Smooth muscle cell (in vitro differentiated cells): ENCODE measurements around the gene RABGAP1L. TPM values are rescaled to one million over a fixed set of nuclear protein-coding genes. Genes with fewer than 3 reads are reported as not detected.
A peak's percentile ranks its signal among the peaks of the same experiment; 100 is the strongest.

Source experiments
- DNase-seq: peaks from one replicate; lab custom pipeline; 2025; ENCODE audit not compliant: unreplicated experiment; lab: John Stamatoyannopoulos, UW
- H2AFZ ChIP-seq: fragments of 200-600 bp; sonication (generic); 2 replicates; pipeline ENCODE4 v1.6.0; 2016; ENCODE audit warnings: antibody characterized with exemption, low read depth, mild to moderate bottlenecking
- H3F3A ChIP-seq: fragments of 200-600 bp; sonication (generic); 2 replicates; pipeline ENCODE4 v1.6.0; 2017; ENCODE audit warnings: antibody characterized with exemption, low read depth
- H3K27ac ChIP-seq: fragments of 200-600 bp; sonication (generic); 2 replicates; pipeline ENCODE4 v1.5.1; 2016; ENCODE audit warnings: low read depth, mild to moderate bottlenecking
- H3K27me3 ChIP-seq: fragments of 200-600 bp; sonication (generic); 2 replicates; pipeline ENCODE4 v1.6.1; 2016; ENCODE audit warnings: low read depth, mild to moderate bottlenecking
- H3K36me3 ChIP-seq: fragments of 200-600 bp; sonication (generic); 2 replicates; pipeline ENCODE4 v1.5.1; 2016; ENCODE audit warnings: low read depth
- H3K4me1 ChIP-seq: fragments of 200-600 bp; sonication (generic); 2 replicates; pipeline ENCODE4 v1.5.1; 2016; ENCODE audit warnings: low read depth
- H3K4me2 ChIP-seq: fragments of 200-600 bp; sonication (generic); 2 replicates; pipeline ENCODE4 v1.6.0; 2016; ENCODE audit warnings: mild to moderate bottlenecking
- H3K4me3 ChIP-seq: fragments of 200-600 bp; sonication (generic); 2 replicates; pipeline ENCODE4 v1.5.1; 2016; ENCODE audit warnings: mild to moderate bottlenecking
- H3K79me2 ChIP-seq: fragments of 200-600 bp; sonication (generic); 2 replicates; pipeline ENCODE4 v1.6.0; 2016; ENCODE audit warnings: low read depth, mild to moderate bottlenecking
- H3K9ac ChIP-seq: fragments of 200-600 bp; sonication (generic); 2 replicates; pipeline ENCODE4 v1.6.0; 2016; ENCODE audit warnings: low read depth
- H3K9me3 ChIP-seq: fragments of 200-600 bp; sonication (generic); replicated peaks from 2 replicates; pipeline ENCODE4 v1.5.1; 2016; ENCODE audit warnings: low read depth
- H4K20me1 ChIP-seq: fragments of 200-600 bp; sonication (generic); 2 replicates; pipeline ENCODE4 v1.6.0; 2016; ENCODE audit warnings: low read depth
- WGBS: methylation state at CpG from one replicate; pipeline ENCODE4 v1.1.7; 2016; ENCODE audit warnings: low lambda C conversion rate; 5-methylcytosine and 5-hydroxymethylcytosine counted together
- polyA plus RNA-seq: library from polyadenylated mRNA; unstranded; fragments of >200 nt; fragmentation: Nextera tagmentation; extraction: Ambion mirVana; gene quantifications from 2 replicates; pipeline ENCODE4 v1.2.1, GENCODE V29; 2016
- total RNA-seq: library from RNA; depleted of rRNA; stranded (reverse); fragments of >200 nt; gene quantifications from 2 replicates; pipeline ENCODE4 v1.2.3, GENCODE V29; 2014
- TF ChIP-seq, protein P1 (sequence below): fragments of 200-600 bp; sonication (generic); IDR thresholded peaks from 2 replicates; pipeline ENCODE4 v1.5.1; 2017; ENCODE audit warnings: borderline replicate concordance, mild to moderate bottlenecking, antibody characterized with exemption; ENCODE audit not compliant: insufficient read depth, poor library complexity, severe bottlenecking

The RABGAP1L gene
- total and polyA plus RNA-seq, 2 experiments from 2014 or later: 4.8 to 24.7 TPM

DNA sequence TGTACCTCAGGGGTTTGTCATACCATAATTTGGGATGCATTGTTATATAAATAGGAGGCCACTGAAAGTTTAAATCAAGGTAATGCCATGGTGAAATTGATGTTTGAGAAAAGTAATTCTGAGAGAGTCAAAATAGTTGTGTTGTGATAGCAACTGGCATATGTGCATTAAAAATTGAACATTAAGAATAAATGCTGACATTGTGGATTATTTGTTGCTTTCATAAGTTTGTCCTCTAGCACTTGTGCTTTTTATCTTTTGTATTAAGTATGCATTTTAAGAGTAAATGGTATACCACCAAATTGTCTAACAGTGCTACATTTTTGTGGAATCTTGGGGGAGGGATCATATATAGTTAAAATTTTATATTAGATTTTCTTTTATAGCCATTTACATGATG, 564.5 kb downstream of the RABGAP1L start:
- no peak overlapping the region for H3K27ac ChIP-seq
- no peak overlapping the region for H3K4me2 ChIP-seq
- H4K20me1 ChIP-seq: no peaks in the 10 kb centered on the region
- no peak for DNase-seq
- no peak overlapping the region for H3K4me3 ChIP-seq
- H3K9ac ChIP-seq: no peak overlapping the region
- no peaks in the 10 kb centered on the region for H3K4me1 ChIP-seq
- no peaks in the 10 kb centered on the region for H3F3A ChIP-seq
- TF ChIP-seq, protein P1, sequence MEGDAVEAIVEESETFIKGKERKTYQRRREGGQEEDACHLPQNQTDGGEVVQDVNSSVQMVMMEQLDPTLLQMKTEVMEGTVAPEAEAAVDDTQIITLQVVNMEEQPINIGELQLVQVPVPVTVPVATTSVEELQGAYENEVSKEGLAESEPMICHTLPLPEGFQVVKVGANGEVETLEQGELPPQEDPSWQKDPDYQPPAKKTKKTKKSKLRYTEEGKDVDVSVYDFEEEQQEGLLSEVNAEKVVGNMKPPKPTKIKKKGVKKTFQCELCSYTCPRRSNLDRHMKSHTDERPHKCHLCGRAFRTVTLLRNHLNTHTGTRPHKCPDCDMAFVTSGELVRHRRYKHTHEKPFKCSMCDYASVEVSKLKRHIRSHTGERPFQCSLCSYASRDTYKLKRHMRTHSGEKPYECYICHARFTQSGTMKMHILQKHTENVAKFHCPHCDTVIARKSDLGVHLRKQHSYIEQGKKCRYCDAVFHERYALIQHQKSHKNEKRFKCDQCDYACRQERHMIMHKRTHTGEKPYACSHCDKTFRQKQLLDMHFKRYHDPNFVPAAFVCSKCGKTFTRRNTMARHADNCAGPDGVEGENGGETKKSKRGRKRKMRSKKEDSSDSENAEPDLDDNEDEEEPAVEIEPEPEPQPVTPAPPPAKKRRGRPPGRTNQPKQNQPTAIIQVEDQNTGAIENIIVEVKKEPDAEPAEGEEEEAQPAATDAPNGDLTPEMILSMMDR: no peak
- no peak overlapping the region for H2AFZ ChIP-seq
- H3K27me3 ChIP-seq: no peaks in the 10 kb centered on the region
- no peaks in the 10 kb centered on the region for H3K9me3 ChIP-seq
- H3K36me3 ChIP-seq: no peaks in the 10 kb centered on the region
- H3K79me2 ChIP-seq: no peaks in the 10 kb centered on the region

DNA sequence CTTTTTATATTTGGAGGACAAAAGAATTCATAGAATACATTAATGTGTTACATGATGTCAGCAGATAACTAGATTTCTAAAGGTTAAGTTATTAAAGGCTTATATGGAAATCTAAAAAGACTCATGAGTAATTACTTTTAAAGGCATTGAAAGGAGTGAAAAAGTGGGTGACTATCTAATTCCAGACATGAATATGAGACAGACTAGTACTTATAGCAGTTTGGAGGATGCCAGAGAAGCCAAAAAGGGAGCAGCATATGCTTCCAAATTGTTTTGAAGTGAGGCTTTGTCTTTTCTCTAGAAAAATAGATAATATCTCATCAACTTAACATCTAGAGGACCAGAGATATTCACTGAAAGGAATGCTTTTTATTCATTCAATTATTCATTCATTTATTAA, 564.9 kb downstream of the RABGAP1L start:
- no peak for DNase-seq

GRCh38 chr1:174726167-174726879, 567.0 kb downstream of the RABGAP1L start:
- no peaks in the 10 kb centered on the region for H3K27me3 ChIP-seq
- no peaks in the 10 kb centered on the region for H3K79me2 ChIP-seq
- no peak for DNase-seq
- H3K4me2 ChIP-seq: no peak overlapping the region
- no peaks in the 10 kb centered on the region for H3K9me3 ChIP-seq
- no peaks in the 10 kb centered on the region for H3F3A ChIP-seq
- H3K36me3 ChIP-seq: no peaks in the 10 kb centered on the region
- 57% methylated on average over 2 of the region's 2 CpGs for WGBS
- H3K27ac ChIP-seq: no peak overlapping the region
- no peaks in the 10 kb centered on the region for H3K4me1 ChIP-seq
- no peak overlapping the region for H2AFZ ChIP-seq
- no peak overlapping the region for H3K4me3 ChIP-seq
- H3K9ac ChIP-seq: no peak overlapping the region
- no peaks in the 10 kb centered on the region for H4K20me1 ChIP-seq
- TF ChIP-seq, protein P1: peak; percentile 70

More for the DNA sequence above, 564.9 kb downstream of the RABGAP1L start:
- Histone ChIP-seq H3K9ac (no peak overlapping the region), H3K4me1 (no peaks in the 10 kb centered on the region), H3K27me3 (no peaks in the 10 kb centered on the region), H4K20me1 (no peaks in the 10 kb centered on the region), H3K9me3 (no peaks in the 10 kb centered on the region), H3K4me2 (no peak overlapping the region), H3K79me2 (no peaks in the 10 kb centered on the region), H3F3A (no peaks in the 10 kb centered on the region), H3K4me3 (no peak overlapping the region), H2AFZ (no peak overlapping the region), H3K27ac (no peak overlapping the region), H3K36me3 (no peaks in the 10 kb centered on the region)
- TF ChIP-seq, protein P1: no peak
